Ovary (tissue), 3 donors: Measurements from ENCODE around the gene C1QTNF6.

ENCODE experiments used
- EP300 ChIP-seq: sonication (generic); formaldehyde crosslinking; IDR thresholded peaks from one replicate; pipeline ENCODE4 v1.6.1; 2017; ENCODE audit warnings: antibody characterized with exemption
- POLR2A ChIP-seq: fragments of 450-650 bp; IDR thresholded peaks from one replicate; pipeline ENCODE4 v1.6.1; 2017; ENCODE audit warnings: antibody characterized with exemption, mild to moderate bottlenecking, moderate library complexity
- TF ChIP-seq, protein P1 (sequence below), 3 donors: fragments of 450-650 bp in 2 of 3; fragments of 200-600 bp in 1 of 3; IDR thresholded peaks; one replicate each; pipeline versions ENCODE4 v1.5.1 to v1.8.0; 2016 to 2022; ENCODE audit warnings: antibody characterized with exemption in 3 of 3, mild to moderate bottlenecking in 1 of 3
- donor health status: DM: no; HTN: no; CAD: no.

DNA sequence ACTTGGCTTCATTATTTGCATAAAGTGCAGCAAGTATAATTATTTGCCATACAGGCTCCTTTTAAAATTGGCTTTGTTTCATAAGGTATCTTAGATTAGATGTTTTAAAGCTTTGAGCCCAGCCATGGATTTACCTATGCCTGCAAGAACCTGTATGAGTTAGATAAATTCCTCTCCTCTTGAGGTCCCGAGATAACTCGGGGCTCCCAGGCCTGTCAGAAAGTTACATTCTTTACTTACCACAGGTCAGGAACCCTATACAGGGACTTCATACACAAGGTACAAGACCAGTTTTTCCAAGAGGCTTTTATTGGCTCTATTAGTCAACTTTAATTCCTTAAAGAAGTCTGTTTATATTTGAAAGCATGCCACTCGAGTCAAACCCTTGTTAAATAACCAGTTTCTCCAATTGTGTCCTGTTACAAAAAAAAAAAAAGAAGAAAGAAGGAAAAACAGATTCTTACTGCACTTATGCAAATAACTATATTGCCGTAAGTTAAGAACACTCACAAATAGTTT, 2.3 kb upstream of the C1QTNF6 start:
- no peak for TF ChIP-seq POLR2A
- TF ChIP-seq, protein P1, sequence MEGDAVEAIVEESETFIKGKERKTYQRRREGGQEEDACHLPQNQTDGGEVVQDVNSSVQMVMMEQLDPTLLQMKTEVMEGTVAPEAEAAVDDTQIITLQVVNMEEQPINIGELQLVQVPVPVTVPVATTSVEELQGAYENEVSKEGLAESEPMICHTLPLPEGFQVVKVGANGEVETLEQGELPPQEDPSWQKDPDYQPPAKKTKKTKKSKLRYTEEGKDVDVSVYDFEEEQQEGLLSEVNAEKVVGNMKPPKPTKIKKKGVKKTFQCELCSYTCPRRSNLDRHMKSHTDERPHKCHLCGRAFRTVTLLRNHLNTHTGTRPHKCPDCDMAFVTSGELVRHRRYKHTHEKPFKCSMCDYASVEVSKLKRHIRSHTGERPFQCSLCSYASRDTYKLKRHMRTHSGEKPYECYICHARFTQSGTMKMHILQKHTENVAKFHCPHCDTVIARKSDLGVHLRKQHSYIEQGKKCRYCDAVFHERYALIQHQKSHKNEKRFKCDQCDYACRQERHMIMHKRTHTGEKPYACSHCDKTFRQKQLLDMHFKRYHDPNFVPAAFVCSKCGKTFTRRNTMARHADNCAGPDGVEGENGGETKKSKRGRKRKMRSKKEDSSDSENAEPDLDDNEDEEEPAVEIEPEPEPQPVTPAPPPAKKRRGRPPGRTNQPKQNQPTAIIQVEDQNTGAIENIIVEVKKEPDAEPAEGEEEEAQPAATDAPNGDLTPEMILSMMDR (IDR thresholded peaks at IDR 0.05), result no peak
- no peak for TF ChIP-seq EP300
